Fibroblast of skin of abdomen (primary cell): ENCODE results near the gene VDAC1. TPM values are rescaled to one million over a fixed set of nuclear protein-coding genes. Genes with fewer than 3 reads are reported as not detected.
"Not testable (repeated sequence)": the region's sequence is repeated elsewhere in the genome, so short reads cannot be mapped to it uniquely, and the experiment has no call there.

Experiments
- DNase-seq: peaks from one replicate; pipeline ENCODE4 v3.0.0-alpha.2; 2013
- polyA plus RNA-seq, 2 experiments: library from polyadenylated mRNA; unstranded; fragments of 120-200 nt; gene quantifications; one replicate each; pipeline ENCODE4 v1.2.1, GENCODE V29; 2013; ENCODE audit not compliant: insufficient read length in 2 of 2

VDAC1 gene
- polyA plus RNA-seq (2013, experiment 1 of 2; ENCODE audit: insufficient read length): 289 TPM
- polyA plus RNA-seq (2013, experiment 2 of 2; ENCODE audit: insufficient read length): 290 TPM

- DNase-seq: peak; percentile 88
Observed at GRCh38 chr5:134004626-134005416, at the start of gene VDAC1. VDAC1 (minus strand) TSS chr5:134004975; CDS start chr5:133993012, 11,963 bp downstream.

- no peak for DNase-seq
Observed at GRCh38 chr5:134053840-134054338, 49.1 kb upstream of the VDAC1 start.

GRCh38 chr5:134053314-134053839, 48.6 kb upstream of the VDAC1 start:
- DNase-seq: no peak

- DNase-seq: no peak
Observed at GRCh38 chr5:134051305-134051704, 46.5 kb upstream of the VDAC1 start.

GRCh38 chr5:134048864-134049263, 44.1 kb upstream of the VDAC1 start:
- no peak for DNase-seq

- no peak for DNase-seq
Observed at GRCh38 chr5:134047687-134048056, 42.9 kb upstream of the VDAC1 start.

- DNase-seq: no peak
Observed at GRCh38 chr5:134046801-134047686, 42.3 kb upstream of the VDAC1 start.

- DNase-seq: no peak
Observed at GRCh38 chr5:134046330-134046729, 41.6 kb upstream of the VDAC1 start.

GRCh38 chr5:134043793-134044792, 39.3 kb upstream of the VDAC1 start:
- DNase-seq: no peak

- DNase-seq: no peak
Observed at GRCh38 chr5:134041570-134042411, 37.0 kb upstream of the VDAC1 start.

GRCh38 chr5:134038138-134038537, 33.4 kb upstream of the VDAC1 start:
- DNase-seq: no peak

GRCh38 chr5:134037160-134037559, 32.4 kb upstream of the VDAC1 start:
- no peak for DNase-seq

GRCh38 chr5:134034326-134034725, 29.6 kb upstream of the VDAC1 start:
- no peak for DNase-seq

GRCh38 chr5:134030303-134030964, 25.7 kb upstream of the VDAC1 start:
- not testable (repeated sequence) for DNase-seq

- DNase-seq: peak; percentile 96
Observed at GRCh38 chr5:134029156-134029555, 24.4 kb upstream of the VDAC1 start.

GRCh38 chr5:134028496-134028895, 23.7 kb upstream of the VDAC1 start:
- DNase-seq: no peak

- no peak for DNase-seq
Observed at GRCh38 chr5:134027288-134027615, 22.5 kb upstream of the VDAC1 start.

GRCh38 chr5:134026521-134027287, 21.9 kb upstream of the VDAC1 start:
- DNase-seq: peak; percentile 53

- DNase-seq: no peak
Observed at GRCh38 chr5:134025786-134026185, 21.0 kb upstream of the VDAC1 start.
